D721Med (cell line): ENCODE results near the gene DNAJB12.

Experiments used
- DNase-seq: peaks from one replicate; pipeline ENCODE4 v3.0.0; 2011; ENCODE audit warnings: low spot score; ENCODE audit not compliant: insufficient read length
- FAIRE-seq: peaks from 2 replicates; lab custom pipeline; 2011; peaks lifted over from hg19 to GRCh38; lab: Jason Lieb, UNC
- CTCF ChIP-seq: IDR thresholded peaks from 2 replicates; pipeline ENCODE4 v1.5.1; 2012; ENCODE audit warnings: mild to moderate bottlenecking, control low read depth; ENCODE audit not compliant: insufficient read depth; ENCODE audit errors: missing control alignments

The DNAJB12 gene

GRCh38 chr10:72336259-72337038, 18.3 kb downstream of the DNAJB12 start:
- no peak for TF ChIP-seq CTCF
- no peak for FAIRE-seq
- no peak for DNase-seq

- no peak for FAIRE-seq
- no peak for DNase-seq
- TF ChIP-seq CTCF = no peak
Measured at GRCh38 chr10:72335394-72336258, 19.1 kb downstream of the DNAJB12 start.

- DNase-seq = no peak
- TF ChIP-seq CTCF = no peak
- no peak for FAIRE-seq
Measured at GRCh38 chr10:72334825-72335393, 19.8 kb downstream of the DNAJB12 start.

- FAIRE-seq = no peak
- TF ChIP-seq CTCF = no peak
- no peak for DNase-seq
Measured at GRCh38 chr10:72334196-72334824, 20.4 kb downstream of the DNAJB12 start.

GRCh38 chr10:72333112-72334015, 21.4 kb downstream of the DNAJB12 start:
- TF ChIP-seq CTCF = no peak
- DNase-seq (no peak), FAIRE-seq (no peak)

- TF ChIP-seq CTCF = no peak
- no peak for FAIRE-seq
Measured at GRCh38 chr10:72332423-72333111, 22.2 kb downstream of the DNAJB12 start.

More at GRCh38 chr10:72332423-72333111, 22.2 kb downstream of the DNAJB12 start:
- no peak for DNase-seq
